Gastroesophageal sphincter (tissue), 3 donors: ENCODE measurements around the gene KIR3DL3.
"Not testable (repeated sequence)": the region's sequence is repeated elsewhere in the genome, so short reads cannot be mapped to it uniquely, and the experiment has no call there.

Source experiments
- POLR2A ChIP-seq, 2 donors: fragments of 450-650 bp; IDR thresholded peaks; one replicate each; pipeline ENCODE4 v1.6.1; 2017; ENCODE audit warnings: antibody characterized with exemption in 2 of 2, mild to moderate bottlenecking in 2 of 2, moderate library complexity in 1 of 2
- POLR2AphosphoS5 ChIP-seq: sonication (generic); formaldehyde crosslinking; IDR thresholded peaks from one replicate; pipeline ENCODE4 v1.6.1; 2017; ENCODE audit warnings: antibody characterized with exemption
- TF ChIP-seq, protein P1 (sequence below), 4 experiments: fragments of 200-600 bp in 2 of 4; fragments of 450-650 bp in 2 of 4; sonication (generic) in 1 of 4; IDR thresholded peaks; one replicate each; pipeline ENCODE4 v1.5.1; 2017 to 2019; ENCODE audit warnings: antibody characterized with exemption in 4 of 4, mild to moderate bottlenecking in 2 of 4, moderate library complexity in 2 of 4

DNA sequence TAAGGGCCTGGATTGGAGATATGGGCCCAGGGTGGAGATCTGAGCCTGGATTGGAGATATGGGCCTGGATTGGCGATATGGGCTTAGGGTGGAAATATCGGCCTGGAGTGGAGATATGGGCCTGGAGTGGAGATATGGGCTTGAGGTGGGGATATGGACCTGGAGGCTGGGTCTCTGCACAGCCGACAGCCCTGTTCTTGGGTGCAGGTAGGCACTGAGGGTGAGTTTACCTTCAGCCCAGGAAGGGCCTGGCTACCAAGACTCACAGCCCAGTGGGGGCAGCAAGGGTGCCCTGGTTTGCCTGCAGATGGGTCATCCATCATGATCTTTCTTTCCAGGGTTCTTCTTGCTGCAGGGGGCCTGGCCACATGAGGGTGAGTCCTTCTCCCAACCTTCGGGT is 46.3 kb downstream of the KIR3DL3 start:
- TF ChIP-seq, protein P1, sequence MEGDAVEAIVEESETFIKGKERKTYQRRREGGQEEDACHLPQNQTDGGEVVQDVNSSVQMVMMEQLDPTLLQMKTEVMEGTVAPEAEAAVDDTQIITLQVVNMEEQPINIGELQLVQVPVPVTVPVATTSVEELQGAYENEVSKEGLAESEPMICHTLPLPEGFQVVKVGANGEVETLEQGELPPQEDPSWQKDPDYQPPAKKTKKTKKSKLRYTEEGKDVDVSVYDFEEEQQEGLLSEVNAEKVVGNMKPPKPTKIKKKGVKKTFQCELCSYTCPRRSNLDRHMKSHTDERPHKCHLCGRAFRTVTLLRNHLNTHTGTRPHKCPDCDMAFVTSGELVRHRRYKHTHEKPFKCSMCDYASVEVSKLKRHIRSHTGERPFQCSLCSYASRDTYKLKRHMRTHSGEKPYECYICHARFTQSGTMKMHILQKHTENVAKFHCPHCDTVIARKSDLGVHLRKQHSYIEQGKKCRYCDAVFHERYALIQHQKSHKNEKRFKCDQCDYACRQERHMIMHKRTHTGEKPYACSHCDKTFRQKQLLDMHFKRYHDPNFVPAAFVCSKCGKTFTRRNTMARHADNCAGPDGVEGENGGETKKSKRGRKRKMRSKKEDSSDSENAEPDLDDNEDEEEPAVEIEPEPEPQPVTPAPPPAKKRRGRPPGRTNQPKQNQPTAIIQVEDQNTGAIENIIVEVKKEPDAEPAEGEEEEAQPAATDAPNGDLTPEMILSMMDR (IDR thresholded peaks at IDR 0.05): not testable (repeated sequence)
- not testable (repeated sequence) for TF ChIP-seq POLR2A (IDR thresholded peaks at IDR 0.05); POLR2AphosphoS5
